A549 (cell line): ENCODE results near the gene EIF4G3. TPM values are rescaled to one million over a fixed set of nuclear protein-coding genes. Genes with fewer than 3 reads are reported as not detected.

ENCODE experiments used
- ATAC-seq, 2 experiments: fragments of 200-7000 bp in 1 of 2; fragments of >200 bp in 1 of 2; cut with Nextera tagmentation in 1 of 2; cut with Tn5 transposase in 1 of 2; 3 replicates each; pipeline versions ENCODE4 v1.8.0 to v1.9.1; 2018 to 2020; ENCODE audit warnings: mild to moderate bottlenecking in 1 of 2, moderate library complexity in 1 of 2
- CTCF ChIA-PET: fragments of 300-600 bp; sonication (Branson Sonifier 250); formaldehyde crosslinking; extraction: SDS; loops from one replicate; lab custom pipeline; 2021; ENCODE audit warnings: antibody characterized with exemption, inconsistent platforms; lab: Yijun Ruan, JAX
- POLR2A ChIA-PET: fragments of 350-600 bp; formaldehyde crosslinking; extraction: SDS; loops from one replicate; lab custom pipeline; 2021; ENCODE audit warnings: antibody characterized with exemption, inconsistent platforms; lab: Yijun Ruan, JAX
- DNase-seq, 2 experiments: peaks; one replicate each; pipeline versions ENCODE4 v3.0.0 to v3.0.0-alpha.2; 2011 to 2016; ENCODE audit warnings: low read depth in 1 of 2, low spot score in 1 of 2
- FAIRE-seq: peaks from 2 replicates; lab custom pipeline; 2011; peaks lifted over from hg19 to GRCh38; lab: Jason Lieb, UNC
- H3K27ac ChIP-seq, 2 experiments: fragments of >200 bp; sonication (Bioruptor Twin); formaldehyde crosslinking; 3 replicates each; pipeline ENCODE4 v1.5.1; 2016 to 2017
- H3K4me1 ChIP-seq: fragments of >200 bp; sonication (Bioruptor Twin); formaldehyde crosslinking; 3 replicates; pipeline ENCODE4 v1.6.1; 2016
- H3K4me2 ChIP-seq: fragments of >200 bp; sonication (Bioruptor Twin); formaldehyde crosslinking; 3 replicates; pipeline ENCODE4 v1.6.1; 2016
- H3K4me3 ChIP-seq: fragments of >200 bp; sonication (Bioruptor Twin); formaldehyde crosslinking; 3 replicates; pipeline ENCODE4 v1.5.1; 2016
- H3K9me3 ChIP-seq: fragments of >200 bp; sonication (Bioruptor Twin); formaldehyde crosslinking; 3 replicates; pipeline ENCODE4 v1.6.1; 2016
- BHLHE40 ChIP-seq: IDR thresholded peaks from 2 replicates; pipeline ENCODE4 v1.6.1; 2012; ENCODE audit warnings: low read depth, low read length, inconsistent platforms
- CBX2 ChIP-seq: fragments of 200-600 bp; sonication (generic); IDR thresholded peaks from 2 replicates; pipeline ENCODE4 v1.6.1; 2016; ENCODE audit warnings: low read depth, mild to moderate bottlenecking, borderline replicate concordance
- CEBPB ChIP-seq, 2 experiments: fragments of >200 bp in 1 of 2; sonication (Bioruptor Twin) in 1 of 2; formaldehyde crosslinking in 1 of 2; IDR thresholded peaks; 2 replicates each; pipeline ENCODE4 v1.6.1; 2012 to 2016
- CHD2 ChIP-seq: fragments of 150-350 bp; IDR thresholded peaks from 2 replicates; pipeline ENCODE4 v1.6.1; 2014; ENCODE audit warnings: low read length; ENCODE audit not compliant: partially characterized antibody
- CHD4 ChIP-seq: fragments of 200-600 bp; sonication (generic); IDR thresholded peaks from 2 replicates; pipeline ENCODE4 v1.6.1; 2016; ENCODE audit warnings: antibody characterized with exemption, mild to moderate bottlenecking, borderline replicate concordance
- EHMT2 ChIP-seq: fragments of 200-600 bp; sonication (generic); IDR thresholded peaks from 2 replicates; pipeline ENCODE4 v1.6.1; 2016; ENCODE audit warnings: antibody characterized with exemption, low read depth, mild to moderate bottlenecking, moderate library complexity
- ESRRA ChIP-seq: fragments of 150-350 bp; IDR thresholded peaks from 2 replicates; pipeline ENCODE4 v1.6.1; 2014; ENCODE audit warnings: mild to moderate bottlenecking, low read length, borderline replicate concordance
- FOXS1 ChIP-seq: fragments of 250-450 bp; sonication (Bioruptor Pico); IDR thresholded peaks from 2 replicates; pipeline ENCODE4 v1.5.0; 2020; ENCODE audit warnings: mild to moderate bottlenecking, moderate library complexity
- GATA3 ChIP-seq: IDR thresholded peaks from 2 replicates; pipeline ENCODE4 v1.6.1; 2012; ENCODE audit warnings: borderline replicate concordance
- HDAC2 ChIP-seq: fragments of 200-600 bp; sonication (generic); IDR thresholded peaks from 2 replicates; pipeline ENCODE4 v1.6.1; 2016
- HOXA7 ChIP-seq: fragments of 250-450 bp; sonication (Bioruptor Pico); IDR thresholded peaks from 2 replicates; pipeline ENCODE4 v1.5.0; 2020; ENCODE audit warnings: mild to moderate bottlenecking, moderate library complexity
- JUN ChIP-seq, 2 experiments: fragments of >200 bp; sonication (Bioruptor Twin); formaldehyde crosslinking; IDR thresholded peaks; 2 replicates in 1 of 2; 3 replicates in 1 of 2; pipeline ENCODE4 v1.6.1; 2016 to 2017
- JUNB ChIP-seq: fragments of >200 bp; sonication (Bioruptor Twin); formaldehyde crosslinking; IDR thresholded peaks from 2 replicates; pipeline ENCODE4 v1.6.1; 2016
- MAZ ChIP-seq: fragments of 150-350 bp; IDR thresholded peaks from 2 replicates; pipeline ENCODE4 v1.6.1; 2014; ENCODE audit warnings: antibody characterized with exemption, low read depth, low read length, borderline replicate concordance
- NFE2L2 ChIP-seq: fragments of 150-350 bp; conservative IDR thresholded peaks from 2 replicates; pipeline ENCODE4 v1.6.1; 2014; ENCODE audit warnings: low read length
- PHF8 ChIP-seq: fragments of 200-600 bp; sonication (generic); IDR thresholded peaks from 2 replicates; pipeline ENCODE4 v1.6.1; 2016; ENCODE audit warnings: low read depth, mild to moderate bottlenecking, antibody characterized with exemption, moderate library complexity, borderline replicate concordance
- POLR2AphosphoS2 ChIP-seq: conservative IDR thresholded peaks from 2 replicates; pipeline ENCODE4 v1.6.1; 2012; ENCODE audit warnings: low read length, improper control_type of control experiment, inconsistent platforms
- RFX5 ChIP-seq: fragments of 450-650 bp; IDR thresholded peaks from 2 replicates; pipeline ENCODE4 v1.7.1; 2014; ENCODE audit warnings: antibody characterized with exemption, mild to moderate bottlenecking, moderate library complexity
- WGBS: methylation state at CpG from one replicate; pipeline ENCODE4 v1.1.6; 2017; ENCODE audit errors: missing lambda C conversion rate; 5-methylcytosine and 5-hydroxymethylcytosine counted together
- polyA plus RNA-seq, 4 experiments: library from polyadenylated mRNA; depleted of rRNA in 3 of 4; stranded (reverse); fragments of >200 nt; fragmentation: RNase III in 1 of 4; extraction: RNeasy Plus Mini Kit Qiagen cat#74134 plus additional on column Dnase treatment in 1 of 4; gene quantifications; 2 replicates in 3 of 4; 3 replicates in 1 of 4; pipeline ENCODE4 v1.2.3, GENCODE V29; 2011 to 2017
- TF ChIP-seq, protein P1 (sequence below): fragments of >200 bp; sonication (Bioruptor Twin); formaldehyde crosslinking; IDR thresholded peaks from 3 replicates; pipeline ENCODE4 v1.5.1; 2016
- TF ChIP-seq, protein P2 (sequence below): IDR thresholded peaks from 2 replicates; pipeline ENCODE4 v1.6.1; 2012
- TF ChIP-seq, protein P3 (sequence below): fragments of >200 bp; sonication (Bioruptor Twin); formaldehyde crosslinking; IDR thresholded peaks from 3 replicates; pipeline ENCODE4 v1.6.1; 2016
- TF ChIP-seq, protein P4 (sequence below): fragments of 450-650 bp; IDR thresholded peaks from 2 replicates; pipeline ENCODE4 v1.6.1; 2014; ENCODE audit warnings: antibody characterized with exemption
- TF ChIP-seq, protein P5 (sequence below): fragments of 150-350 bp; IDR thresholded peaks from 2 replicates; pipeline ENCODE4 v1.6.1; 2014; ENCODE audit warnings: low read depth, mild to moderate bottlenecking, low read length

EIF4G3 gene
- polyA plus RNA-seq, 2 of the 4 experiments (the other 2 are of a cell fraction), result 25.0 to 51.3 TPM

GRCh38 chr1:20834780-20835179, 341.9 kb downstream of the EIF4G3 start:
- CTCF ChIA-PET, result no interaction called here
- Histone ChIP-seq H3K4me2 (no peak overlapping the region), H3K27ac (no peak overlapping the region), H3K4me3 (no peak overlapping the region), H3K4me1 (peaks cover 13% of the 10 kb centered on the region; the same call in 2 of the 3 replicates), H3K9me3 (peaks cover 4% of the 10 kb centered on the region; the same call in 1 of the 3 replicates)
- FAIRE-seq (no peak), ATAC-seq (no peak), DNase-seq (no peak)
- POLR2A ChIA-PET, result no interaction called here
- TF ChIP-seq, protein P1, sequence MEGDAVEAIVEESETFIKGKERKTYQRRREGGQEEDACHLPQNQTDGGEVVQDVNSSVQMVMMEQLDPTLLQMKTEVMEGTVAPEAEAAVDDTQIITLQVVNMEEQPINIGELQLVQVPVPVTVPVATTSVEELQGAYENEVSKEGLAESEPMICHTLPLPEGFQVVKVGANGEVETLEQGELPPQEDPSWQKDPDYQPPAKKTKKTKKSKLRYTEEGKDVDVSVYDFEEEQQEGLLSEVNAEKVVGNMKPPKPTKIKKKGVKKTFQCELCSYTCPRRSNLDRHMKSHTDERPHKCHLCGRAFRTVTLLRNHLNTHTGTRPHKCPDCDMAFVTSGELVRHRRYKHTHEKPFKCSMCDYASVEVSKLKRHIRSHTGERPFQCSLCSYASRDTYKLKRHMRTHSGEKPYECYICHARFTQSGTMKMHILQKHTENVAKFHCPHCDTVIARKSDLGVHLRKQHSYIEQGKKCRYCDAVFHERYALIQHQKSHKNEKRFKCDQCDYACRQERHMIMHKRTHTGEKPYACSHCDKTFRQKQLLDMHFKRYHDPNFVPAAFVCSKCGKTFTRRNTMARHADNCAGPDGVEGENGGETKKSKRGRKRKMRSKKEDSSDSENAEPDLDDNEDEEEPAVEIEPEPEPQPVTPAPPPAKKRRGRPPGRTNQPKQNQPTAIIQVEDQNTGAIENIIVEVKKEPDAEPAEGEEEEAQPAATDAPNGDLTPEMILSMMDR, result no peak
- TF ChIP-seq, protein P2, sequence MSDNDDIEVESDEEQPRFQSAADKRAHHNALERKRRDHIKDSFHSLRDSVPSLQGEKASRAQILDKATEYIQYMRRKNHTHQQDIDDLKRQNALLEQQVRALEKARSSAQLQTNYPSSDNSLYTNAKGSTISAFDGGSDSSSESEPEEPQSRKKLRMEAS, result no peak
- TF ChIP-seq POLR2AphosphoS2, result no peak

- ChIA-PET CTCF (no interaction called here), POLR2A (no interaction called here)
- DNase-seq (no peak), ATAC-seq (no peak), FAIRE-seq (no peak)
- H3K4me3 ChIP-seq, result no peak overlapping the region
- TF ChIP-seq, protein P1, result no peak
- TF ChIP-seq CBX2, result no peak
- no peak for TF ChIP-seq CEBPB (IDR thresholded peaks at IDR 0.05)
- no peak for TF ChIP-seq BHLHE40
- no peak for TF ChIP-seq JUN (IDR thresholded peaks at IDR 0.05)
- no peak for TF ChIP-seq HOXA7 (CRISPR knock-in tag)
- TF ChIP-seq GATA3, result no peak
- TF ChIP-seq, protein P3, sequence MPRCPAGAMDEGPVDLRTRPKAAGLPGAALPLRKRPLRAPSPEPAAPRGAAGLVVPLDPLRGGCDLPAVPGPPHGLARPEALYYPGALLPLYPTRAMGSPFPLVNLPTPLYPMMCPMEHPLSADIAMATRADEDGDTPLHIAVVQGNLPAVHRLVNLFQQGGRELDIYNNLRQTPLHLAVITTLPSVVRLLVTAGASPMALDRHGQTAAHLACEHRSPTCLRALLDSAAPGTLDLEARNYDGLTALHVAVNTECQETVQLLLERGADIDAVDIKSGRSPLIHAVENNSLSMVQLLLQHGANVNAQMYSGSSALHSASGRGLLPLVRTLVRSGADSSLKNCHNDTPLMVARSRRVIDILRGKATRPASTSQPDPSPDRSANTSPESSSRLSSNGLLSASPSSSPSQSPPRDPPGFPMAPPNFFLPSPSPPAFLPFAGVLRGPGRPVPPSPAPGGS, result no peak
- no peak for TF ChIP-seq ESRRA
- TF ChIP-seq CHD2, result no peak
- no peak for TF ChIP-seq FOXS1
- TF ChIP-seq RFX5, result no peak
- no peak for TF ChIP-seq POLR2AphosphoS2
- no peak for TF ChIP-seq CHD4
- TF ChIP-seq PHF8, result no peak
- peaks cover 15% of the 10 kb centered on the region; the same call in 2 of the 3 replicates for H3K4me1 ChIP-seq
- H3K9me3 ChIP-seq, result peaks cover 4% of the 10 kb centered on the region; the same call in 1 of the 3 replicates
- H3K4me2 ChIP-seq, result no peak overlapping the region
- no peak overlapping the region for H3K27ac ChIP-seq
- 74% methylated on average over 1 of the region's 1 CpG for WGBS
These were observed 342.5 kb downstream of the EIF4G3 start for GRCh38 chr1:20834192-20834591.

- 0 out of 6 replicates have a peak overlapping the region, but pooled peaks of 1 of the 2 experiments have one; percentile 13 for H3K27ac ChIP-seq
- H3K4me2 ChIP-seq, result no peak overlapping the region
- H3K4me1 ChIP-seq, result peaks cover 15% of the 10 kb centered on the region; the same call in 2 of the 3 replicates
- FAIRE-seq, result no peak
- H3K9me3 ChIP-seq, result peaks cover 4% of the 10 kb centered on the region; the same call in 1 of the 3 replicates
- POLR2A ChIA-PET, result no interaction called here
- no peak overlapping the region for H3K4me3 ChIP-seq
- 88% methylated on average over 2 of the region's 2 CpGs for WGBS
- ATAC-seq, result no peak
- DNase-seq, result no peak
- CTCF ChIA-PET, result interaction anchor here (0.7 to 1.7 kb wide), 3 partner anchors 27 to 387 kb away, joined by 3 to 4 read pairs (median 4); no protein-coding TSS in a partner anchor
- TF ChIP-seq HDAC2 (no peak), NFE2L2 (no peak), EHMT2 (no peak), JUNB (no peak), CHD4 (no peak), MAZ (no peak), BHLHE40 (no peak)
- TF ChIP-seq, protein P4, sequence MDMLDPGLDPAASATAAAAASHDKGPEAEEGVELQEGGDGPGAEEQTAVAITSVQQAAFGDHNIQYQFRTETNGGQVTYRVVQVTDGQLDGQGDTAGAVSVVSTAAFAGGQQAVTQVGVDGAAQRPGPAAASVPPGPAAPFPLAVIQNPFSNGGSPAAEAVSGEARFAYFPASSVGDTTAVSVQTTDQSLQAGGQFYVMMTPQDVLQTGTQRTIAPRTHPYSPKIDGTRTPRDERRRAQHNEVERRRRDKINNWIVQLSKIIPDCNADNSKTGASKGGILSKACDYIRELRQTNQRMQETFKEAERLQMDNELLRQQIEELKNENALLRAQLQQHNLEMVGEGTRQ, result no peak
- TF ChIP-seq, protein P5, sequence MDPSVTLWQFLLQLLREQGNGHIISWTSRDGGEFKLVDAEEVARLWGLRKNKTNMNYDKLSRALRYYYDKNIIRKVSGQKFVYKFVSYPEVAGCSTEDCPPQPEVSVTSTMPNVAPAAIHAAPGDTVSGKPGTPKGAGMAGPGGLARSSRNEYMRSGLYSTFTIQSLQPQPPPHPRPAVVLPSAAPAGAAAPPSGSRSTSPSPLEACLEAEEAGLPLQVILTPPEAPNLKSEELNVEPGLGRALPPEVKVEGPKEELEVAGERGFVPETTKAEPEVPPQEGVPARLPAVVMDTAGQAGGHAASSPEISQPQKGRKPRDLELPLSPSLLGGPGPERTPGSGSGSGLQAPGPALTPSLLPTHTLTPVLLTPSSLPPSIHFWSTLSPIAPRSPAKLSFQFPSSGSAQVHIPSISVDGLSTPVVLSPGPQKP, result no peak
- TF ChIP-seq, protein P1, result no peak
- TF ChIP-seq, protein P2, result no peak
These were observed 346.3 kb downstream of the EIF4G3 start for GRCh38 chr1:20830378-20830777.
